Measurements from ENCODE around the gene UCN.
"Not testable (repeated sequence)": the region's sequence is repeated elsewhere in the genome, so short reads cannot be mapped to it uniquely, and the experiment has no call there.

UCN gene, protein sequence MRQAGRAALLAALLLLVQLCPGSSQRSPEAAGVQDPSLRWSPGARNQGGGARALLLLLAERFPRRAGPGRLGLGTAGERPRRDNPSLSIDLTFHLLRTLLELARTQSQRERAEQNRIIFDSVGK

DNA sequence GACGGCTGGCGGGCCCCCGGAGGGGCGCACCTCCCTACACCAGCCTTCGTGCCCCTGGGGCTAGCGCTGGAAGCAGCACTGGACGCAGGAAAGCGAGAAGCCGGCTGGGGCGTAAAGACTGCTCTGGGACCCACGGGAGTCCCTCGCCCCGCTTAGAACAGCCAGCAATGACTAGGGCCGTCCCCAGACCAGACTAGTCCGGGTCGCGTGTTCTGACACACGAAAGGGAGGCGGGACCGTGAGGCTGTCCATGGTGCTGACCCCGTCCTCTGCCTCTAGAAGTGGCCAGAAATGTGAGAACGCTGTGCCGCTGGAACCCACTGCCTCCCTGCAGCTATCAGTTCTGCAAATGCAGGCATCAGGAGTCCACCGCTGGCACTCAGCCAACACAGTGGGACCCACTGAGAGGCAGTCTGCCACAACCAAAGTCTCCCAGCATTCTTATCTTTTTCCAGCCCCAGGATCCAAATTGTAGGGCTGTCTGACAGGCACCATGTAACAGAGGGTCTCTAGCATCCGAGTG is at the start of gene UCN:
UCN (minus strand) TSS at position 87 of the 523 bp plus-strand sequence. CDS start 550 bp downstream, outside the sequence.
- no peak for DNase-seq (ENCODE audit: low read depth in 3 of 3)

DNA sequence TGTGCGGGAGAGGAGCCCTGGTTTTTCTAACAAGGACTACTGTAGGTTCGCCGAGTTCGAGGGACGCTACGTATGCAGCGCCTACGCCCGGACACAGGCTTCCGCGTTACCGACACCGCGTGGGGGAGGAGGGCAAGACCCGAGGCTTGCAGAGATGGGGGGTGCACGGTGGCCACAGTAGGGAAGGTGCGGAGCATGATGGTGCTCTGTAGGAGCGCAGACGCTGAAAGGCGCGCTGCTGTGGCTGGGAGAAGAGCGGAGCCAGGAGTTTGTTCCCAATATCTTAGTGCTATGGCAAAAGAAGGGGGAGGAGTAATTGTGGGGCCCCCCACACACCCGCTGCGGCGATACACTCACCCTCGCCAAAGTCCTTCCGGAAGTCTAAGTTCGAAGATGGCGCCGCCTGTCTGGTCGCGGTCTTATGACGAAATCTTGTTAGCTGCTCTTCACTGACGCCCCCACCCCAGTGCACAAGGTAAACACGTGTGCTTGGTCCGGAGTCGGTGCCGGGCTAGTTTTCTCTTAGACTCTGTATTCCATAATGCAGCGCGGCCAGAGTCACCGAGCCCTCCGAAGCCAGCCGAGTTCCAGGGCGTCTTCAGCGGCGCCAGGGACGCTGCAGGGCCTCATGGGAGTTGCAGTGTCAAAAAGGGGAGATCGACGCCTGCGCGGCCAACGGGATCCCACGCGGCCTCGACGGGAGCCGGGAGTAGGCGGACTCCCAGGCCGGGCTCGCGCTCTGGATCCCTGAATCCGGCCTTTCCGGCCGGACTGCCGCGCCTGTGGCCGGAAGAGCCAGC is 48.3 kb upstream of the UCN start, which contains the start of gene GTF3C2:
GTF3C2 (minus strand) TSS at position 383 of the 800 bp plus-strand sequence. CDS start 13,210 bp downstream, outside the sequence.
- peak; percentile 82 to 90 (median 87) for DNase-seq (ENCODE audit: low read depth in 3 of 3)

DNA sequence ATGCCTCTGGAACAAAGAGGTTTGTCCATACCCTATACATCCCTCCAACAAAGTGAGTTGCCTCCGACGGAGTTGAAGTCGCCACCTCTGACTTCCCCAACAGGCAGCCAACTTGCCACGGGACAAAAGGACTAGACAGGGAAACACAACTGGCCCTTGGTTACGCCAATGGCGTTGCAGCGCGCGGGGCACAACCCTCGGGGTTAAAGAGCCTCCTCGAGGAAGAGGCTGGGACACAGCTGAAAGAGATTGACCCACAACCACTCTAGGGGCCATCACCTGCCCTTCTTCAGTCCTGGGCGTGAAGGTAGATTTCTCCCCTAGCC is 47.8 kb upstream of the UCN start:
- peak in 2 of 3 donors; percentile 24 to 32 for DNase-seq (ENCODE audit: low read depth in 3 of 3)

DNA sequence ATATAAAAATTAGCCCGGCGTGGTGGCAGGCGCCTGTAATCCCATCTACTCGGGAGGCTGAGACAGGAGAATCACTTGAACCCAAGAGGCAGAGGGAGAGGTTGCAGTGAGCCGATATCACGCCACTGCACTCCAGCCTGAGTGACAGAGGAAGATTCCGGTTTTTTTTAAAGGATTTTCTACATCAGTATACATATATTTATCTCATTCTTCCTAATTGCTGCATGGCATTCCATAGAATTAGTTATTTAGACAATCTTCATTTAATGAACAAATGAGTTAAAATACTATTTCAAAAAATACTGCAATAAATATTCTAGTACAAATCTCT is 46.3 kb upstream of the UCN start:
- DNase-seq (ENCODE audit: low read depth in 3 of 3) = no peak

DNA sequence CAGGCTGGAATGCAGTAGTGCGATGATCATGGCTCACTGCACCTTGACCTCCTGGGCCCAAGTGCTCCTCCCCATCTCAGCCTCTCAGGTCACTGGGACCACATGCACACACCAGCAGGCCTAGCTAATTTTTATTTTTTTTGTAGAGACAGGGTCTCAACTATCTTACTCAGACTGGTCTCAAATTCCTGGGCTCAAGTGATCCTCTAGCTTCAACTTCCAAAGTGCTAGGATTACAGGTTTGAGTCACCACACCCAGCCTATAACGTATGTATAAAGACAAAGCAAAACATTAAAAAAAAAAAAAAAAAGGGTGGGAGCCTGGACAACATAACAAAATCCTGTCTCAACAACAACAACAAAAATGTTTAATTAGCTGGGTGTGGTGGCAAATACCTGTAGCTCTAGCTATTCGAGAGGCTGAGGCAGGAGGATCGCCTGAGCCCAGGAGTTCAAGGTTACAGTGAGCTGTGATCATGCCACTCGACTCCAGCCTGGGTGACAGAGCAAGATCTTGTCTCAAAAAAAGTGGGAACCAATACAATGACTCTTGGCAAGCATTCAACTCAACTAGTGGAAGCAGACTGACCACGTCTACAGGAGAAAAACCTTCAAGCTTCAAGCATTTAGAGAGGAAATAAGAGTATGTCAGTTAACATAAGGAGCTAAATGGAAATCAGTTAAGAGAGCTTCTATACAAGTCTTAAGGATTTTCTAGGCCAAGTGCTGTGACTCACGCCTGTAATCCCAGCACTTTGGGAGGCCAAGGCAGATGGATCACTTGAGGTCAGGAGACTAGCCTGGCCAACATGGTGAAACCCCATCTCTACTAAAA is 45.7 kb upstream of the UCN start:
- DNase-seq (ENCODE audit: low read depth in 3 of 3) = no peak

DNA sequence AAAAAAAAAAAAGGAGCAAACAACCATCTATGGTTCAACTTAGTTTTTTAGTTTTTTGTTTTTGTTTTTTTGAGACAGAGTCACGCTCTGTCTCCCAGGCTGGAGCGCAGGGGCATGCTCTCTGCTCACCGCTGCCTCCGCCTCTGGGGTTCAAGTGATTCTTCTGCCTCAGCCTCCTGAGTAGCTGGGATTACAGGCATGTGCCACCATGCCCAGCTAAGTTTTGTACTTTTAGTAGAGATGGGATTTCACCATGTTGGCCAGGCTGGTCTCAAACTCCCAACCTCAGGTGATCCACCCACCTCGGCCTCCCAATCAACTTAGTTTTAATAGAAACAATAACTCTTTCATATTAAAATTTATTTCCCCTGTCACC is 45.1 kb upstream of the UCN start:
- DNase-seq (ENCODE audit: low read depth in 3 of 3) = not testable (repeated sequence)

DNA sequence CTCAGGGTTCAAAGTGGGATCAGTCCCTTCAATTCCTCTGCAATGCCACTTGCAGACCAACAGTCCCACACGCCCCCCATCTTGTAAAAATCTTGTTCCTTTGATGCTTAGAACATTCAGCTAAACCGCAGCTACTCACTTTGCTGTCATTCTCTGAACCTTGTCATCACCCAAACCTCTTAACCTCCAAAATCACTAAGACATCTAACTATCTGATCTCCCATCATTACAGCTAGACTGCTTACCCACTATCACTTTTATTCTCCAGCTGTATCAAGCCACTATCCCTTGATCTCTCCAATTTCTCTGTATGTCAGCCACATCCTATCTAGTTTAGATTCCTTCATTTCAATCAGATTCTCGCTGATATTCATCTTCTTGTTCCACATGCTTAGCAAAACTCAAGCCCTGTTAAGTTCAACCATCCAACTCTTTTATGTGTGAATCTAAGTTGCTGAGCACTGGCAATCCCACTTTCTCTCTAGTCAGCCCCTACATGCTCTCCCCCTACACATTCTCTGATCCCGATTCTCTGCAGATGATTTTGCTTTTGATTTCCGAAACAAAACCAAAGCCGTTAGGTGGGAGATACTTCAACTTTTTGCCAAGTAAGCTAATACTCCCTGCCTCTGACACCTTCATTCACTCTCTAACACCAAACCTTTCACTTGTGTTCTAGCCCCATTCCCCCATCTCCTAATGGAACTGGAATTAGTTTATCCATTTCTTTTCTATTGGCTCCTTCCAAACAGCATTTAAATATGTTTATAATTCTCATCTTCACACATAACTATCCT is 43.8 kb upstream of the UCN start:
- DNase-seq (ENCODE audit: low read depth in 3 of 3) = no peak

DNA sequence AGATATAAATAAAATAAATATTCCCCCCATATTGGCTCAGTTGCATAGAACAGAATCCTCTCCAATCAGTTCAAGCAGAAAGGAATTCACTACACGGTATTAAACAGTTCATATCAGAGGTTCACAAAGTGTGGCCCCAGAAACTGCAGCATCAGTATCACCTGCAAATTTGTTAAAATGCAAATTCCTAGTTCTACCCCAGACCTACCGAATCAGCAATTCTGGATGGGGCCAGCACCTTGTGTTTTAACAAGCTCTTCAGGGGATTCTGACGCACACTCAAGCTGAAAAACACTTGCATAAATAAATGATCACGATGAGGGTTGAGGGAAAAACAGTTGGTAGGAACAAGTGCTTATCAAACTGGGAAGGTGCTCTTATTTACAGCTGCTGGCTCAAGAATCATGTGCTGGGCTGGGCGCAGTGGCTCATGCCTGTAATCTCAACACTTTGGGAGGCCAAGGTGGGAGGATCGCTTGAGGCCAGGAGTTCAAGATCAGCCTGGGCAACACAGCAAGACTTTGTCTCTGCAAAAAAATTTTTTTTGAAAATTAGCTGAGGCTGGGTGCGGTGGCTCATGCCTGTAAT is 42.0 kb upstream of the UCN start:
- no peak for DNase-seq (ENCODE audit: low read depth in 3 of 3)

DNA sequence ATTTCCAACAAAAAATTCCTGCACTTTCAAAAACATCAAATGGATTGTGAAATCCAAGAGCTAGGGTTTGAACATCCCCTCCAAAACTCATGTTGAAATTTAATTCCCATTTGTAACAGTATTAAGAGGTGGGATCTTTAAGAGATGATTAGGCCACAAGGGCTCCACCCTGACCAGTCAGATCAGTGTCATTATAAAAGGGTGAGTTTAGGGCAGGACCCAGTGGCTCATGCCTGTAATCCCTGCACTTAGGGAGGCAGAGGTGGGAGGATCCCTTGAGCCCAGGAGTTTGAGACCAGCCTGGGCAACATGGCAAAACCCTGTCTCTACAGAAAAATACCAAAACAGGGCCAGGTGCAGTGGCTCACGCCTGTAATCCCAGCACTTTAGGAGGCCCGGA is 39.4 kb upstream of the UCN start:
- no peak for DNase-seq (ENCODE audit: low read depth in 3 of 3)

DNA sequence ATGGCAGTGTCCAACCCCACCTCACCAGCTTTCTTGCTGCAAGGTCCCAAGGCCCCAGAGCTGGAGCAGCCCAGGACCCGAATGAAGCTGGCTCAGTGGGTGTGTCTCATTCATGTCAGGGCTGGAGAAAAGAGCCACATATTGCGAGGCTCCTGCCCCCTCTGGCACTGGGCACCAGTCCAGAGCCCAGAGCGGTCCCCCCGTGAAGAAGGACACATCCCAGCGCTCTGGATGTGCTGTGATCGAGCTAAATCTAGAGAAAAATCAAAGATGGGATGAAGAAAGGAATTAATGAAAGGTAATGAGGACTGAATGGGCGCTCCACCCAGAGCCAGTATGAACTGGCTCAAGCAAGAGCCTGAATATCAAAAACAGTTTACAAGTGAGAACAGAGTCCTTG is 27.9 kb upstream of the UCN start:
- DNase-seq (ENCODE audit: low read depth in 3 of 3) = no peak

DNA sequence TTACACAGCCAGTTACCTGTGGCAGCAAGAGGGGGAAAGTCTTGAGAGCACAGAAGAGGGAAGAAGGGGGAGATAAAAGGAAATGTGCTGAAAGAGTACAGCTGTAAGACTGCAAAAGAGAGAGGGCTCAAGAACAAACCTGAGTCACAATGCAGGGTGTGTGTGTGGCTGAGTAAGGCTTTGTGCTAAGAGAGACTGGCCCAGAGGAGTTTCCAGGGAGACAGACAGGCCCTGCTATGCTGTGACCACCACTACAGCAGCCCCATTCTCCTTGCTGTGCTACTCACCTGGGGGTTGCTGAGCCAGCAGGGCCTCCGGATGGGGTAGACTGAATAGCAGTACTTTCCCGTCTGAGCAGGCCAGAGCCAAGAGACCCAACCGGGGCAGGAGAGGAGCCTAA is 27.1 kb upstream of the UCN start:
- DNase-seq (ENCODE audit: low read depth in 3 of 3) = no peak

DNA sequence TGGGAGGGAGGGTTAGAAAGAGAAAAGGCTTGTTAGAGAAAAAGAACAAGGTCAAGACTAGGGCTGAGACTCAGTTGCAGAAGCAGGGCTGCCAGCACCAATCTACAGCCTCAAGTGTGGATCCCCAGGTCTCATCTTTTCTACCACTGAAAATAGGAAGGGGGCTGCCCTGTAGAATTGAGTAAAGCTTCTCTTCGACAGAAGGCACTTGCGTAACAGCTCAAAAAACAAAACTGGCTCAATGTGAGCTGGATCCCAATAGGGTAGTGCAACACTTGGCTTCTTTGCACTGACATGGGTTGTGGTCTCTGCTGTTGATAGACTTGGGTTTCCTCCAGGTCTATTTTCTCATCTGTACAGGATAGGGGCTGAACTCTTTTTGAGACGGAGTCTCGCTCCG is 16.5 kb upstream of the UCN start:
- DNase-seq (ENCODE audit: low read depth in 3 of 3) = no peak

DNA sequence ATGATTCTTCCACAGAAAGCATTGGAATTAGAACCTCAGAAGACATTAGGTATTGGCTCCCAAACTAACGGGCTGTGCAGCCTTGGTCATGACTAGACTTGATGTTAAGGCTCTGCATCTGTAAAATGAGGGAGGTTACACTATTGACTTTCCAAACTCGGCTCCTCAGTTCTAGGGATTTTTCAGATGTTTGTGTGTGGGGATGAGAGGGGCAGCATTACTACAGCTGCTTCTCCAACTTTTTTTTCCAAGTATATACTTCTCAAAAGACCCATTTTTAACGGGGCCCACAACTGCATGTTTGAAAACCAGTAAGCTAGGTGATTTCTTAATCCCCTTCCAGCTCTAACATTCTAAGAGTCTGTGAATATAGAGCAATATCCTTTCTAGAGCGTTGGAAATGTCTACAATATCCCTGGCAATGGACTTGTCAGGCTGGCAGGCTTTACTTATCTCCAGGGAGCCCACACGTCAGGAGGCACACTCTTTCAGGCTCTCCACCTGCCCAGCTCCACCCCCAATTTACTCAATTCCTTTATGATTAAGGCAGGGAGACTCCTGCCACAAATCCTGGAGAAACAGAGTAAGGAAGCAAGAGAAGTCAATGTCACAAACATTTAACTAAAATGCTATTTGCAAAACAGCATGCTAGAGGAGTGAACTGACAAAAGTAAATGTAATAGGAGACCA is 15.5 kb upstream of the UCN start:
- DNase-seq (ENCODE audit: low read depth in 3 of 3) = no peak

DNA sequence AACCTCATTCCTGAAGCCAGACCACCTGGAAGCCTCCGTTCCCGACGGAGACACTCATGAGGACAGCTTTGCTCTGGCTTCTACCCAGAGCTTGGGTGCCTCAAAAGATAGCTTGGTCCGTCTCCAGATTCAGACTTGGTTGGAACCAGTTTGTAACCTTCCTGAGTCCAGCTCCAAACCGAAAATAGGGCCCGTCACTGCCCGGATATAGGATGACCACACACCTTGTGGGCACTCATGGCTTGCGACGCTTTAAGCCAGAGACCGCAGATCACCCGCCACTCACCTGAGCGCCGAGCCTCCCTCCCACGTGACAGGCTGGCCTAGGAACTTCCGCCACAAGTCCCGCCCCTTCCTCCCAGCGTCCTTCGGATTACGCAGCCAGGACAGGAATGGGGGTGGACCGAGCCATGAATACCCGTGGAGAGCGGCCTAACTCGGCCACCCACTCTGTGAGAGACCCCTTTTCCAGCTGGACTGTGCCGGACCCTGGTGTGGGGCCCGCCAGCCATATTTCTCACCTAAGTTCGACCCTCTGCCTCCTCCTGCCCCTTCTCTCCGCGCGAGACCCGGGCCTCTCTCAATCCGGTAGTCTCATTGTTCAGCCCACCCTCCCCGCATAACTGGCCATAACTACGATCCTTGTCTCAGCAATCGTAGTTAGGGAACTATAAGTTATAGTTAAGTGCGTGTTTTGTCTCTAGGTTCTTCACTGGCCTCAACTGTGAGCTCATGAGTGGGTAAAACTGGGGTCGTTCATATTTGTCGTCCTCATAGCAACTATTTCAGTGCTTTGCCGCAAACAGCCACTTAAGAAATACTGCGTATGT is 14.7 kb upstream of the UCN start, which contains the start of gene MPV17:
MPV17 (minus strand) TSS at position 332 of the 830 bp plus-strand sequence. CDS start 580 bp downstream, outside the sequence.
- DNase-seq (ENCODE audit: low read depth in 3 of 3) = peak; percentile 76 to 90 (median 81)

DNA sequence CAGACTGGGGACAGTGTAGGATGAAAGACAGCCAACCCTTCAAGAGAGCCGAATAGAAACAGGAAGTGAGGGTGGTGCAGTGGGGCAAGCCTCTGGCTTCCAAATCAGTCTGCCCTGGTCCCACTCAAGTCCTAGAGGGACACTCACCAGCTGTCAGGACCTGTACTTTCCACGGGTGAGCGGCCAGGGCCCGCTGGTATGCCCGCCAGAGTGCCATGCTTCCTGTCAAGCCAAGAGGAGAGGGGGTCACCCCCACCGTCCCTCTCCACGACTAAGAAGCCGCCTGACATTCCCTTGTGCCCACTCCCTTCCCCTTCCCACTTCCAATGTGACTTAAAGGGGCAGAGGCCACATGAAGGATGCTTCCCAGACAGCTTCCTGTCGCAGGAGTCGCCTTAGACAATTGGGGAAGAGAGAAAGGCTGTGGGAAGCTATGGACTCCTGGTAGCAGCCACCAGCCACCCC is 14.1 kb upstream of the UCN start:
- no peak for DNase-seq (ENCODE audit: low read depth in 3 of 3)

DNA sequence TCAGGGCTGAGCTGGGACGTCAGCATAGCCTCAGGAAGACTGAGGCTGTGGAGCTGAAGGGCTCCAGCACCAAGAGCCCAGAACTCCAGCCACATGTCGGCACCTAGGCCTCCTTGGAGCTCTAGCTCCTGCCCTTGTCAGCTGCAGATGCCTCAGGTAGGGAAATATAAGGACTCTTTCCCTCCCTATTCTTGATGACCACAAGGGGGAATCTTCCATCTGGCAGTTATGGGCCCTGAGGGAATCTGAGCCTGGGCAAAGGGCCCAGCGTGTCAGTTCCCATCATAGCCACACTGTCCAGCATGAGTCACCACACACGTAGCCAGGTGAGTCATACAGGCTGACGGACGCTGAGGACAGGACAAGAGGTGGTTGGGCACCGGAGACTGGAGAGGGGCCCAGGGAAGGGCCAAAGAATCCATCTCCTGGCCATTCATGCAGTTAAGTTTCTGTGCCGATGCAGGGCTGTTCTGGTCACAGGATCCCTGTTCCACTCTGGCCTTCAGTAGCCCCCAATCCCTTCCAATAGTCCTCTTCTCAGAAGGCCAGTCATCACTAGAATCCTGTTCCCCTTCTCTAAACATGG is 12.8 kb upstream of the UCN start:
- no peak for DNase-seq (ENCODE audit: low read depth in 3 of 3)

DNA sequence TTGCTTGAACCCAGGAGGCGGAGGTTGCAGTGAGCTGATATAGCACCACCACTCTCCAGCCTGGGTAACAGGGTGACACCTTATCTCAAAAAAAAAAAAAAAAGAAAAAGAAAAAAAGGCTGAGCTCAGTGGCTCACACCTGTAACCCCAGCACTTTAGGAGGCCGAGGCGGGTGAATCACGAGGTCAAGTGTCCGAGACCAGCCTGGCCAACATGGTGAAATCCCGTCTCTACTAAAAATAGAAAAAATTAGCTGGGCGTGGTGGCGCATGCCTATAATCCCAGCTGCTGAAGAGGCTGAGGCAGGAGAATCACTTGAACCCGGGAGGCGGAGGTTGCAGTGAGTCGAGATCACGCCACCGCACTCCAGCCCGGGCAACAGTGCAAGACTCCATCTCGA is 11.6 kb upstream of the UCN start:
- not testable (repeated sequence) for DNase-seq (ENCODE audit: low read depth in 3 of 3)

DNA sequence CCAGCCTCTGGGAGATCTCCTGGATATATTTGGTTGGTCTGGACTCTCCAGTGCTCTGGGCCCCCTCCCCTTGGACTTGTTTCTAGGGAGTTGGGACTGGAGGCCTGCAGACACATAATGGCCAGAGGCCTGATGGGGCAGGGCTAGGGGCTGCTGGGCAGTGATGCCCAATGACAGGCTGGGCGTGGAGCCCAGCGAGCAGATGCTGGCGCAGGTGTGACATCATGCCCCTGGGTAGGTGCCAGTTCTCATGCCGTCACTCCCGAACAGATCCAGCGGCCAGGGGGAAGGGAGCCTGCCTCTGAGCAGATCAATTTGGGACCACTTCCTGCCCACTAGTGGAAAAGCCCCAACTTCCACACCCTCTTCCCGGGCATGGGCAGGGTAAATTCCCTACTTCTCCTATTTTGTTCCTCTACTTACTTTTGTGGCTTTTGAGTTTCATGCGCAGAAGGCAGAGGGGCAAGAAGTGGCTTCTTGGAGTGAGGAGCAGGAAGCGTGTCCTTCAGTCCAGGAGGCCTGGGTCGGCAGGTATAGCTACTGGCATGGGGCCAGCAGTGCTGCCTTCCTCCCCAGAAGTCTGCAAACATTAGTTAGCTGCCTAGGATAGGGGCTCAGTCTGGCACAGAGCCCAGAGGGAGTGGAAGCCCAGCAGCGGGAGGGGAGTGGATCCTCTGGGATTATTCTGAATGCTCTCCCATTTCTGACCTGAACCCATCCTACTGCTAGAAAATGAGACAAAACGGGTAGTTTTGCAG is 8.6 kb upstream of the UCN start:
- DNase-seq (ENCODE audit: low read depth in 3 of 3) = no peak

DNA sequence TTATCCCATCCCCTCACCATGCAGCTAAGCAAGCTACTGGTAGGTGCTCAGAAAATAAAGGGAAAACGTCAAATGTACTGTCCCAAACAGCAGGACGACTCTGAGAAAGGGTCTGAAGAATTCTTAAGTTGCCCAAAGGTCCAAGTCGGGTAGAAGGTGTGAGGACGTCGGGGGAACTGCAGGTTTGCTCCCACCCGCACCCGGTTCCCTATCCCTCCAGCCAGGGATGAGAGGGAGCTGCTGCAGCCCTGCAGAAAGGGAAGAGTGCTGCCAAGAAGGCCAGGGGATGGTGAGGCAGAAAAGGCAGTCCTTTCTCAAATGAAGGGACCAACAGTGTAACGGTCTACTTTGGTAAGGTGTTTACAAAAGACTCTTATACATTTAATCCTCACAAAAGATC is 6.9 kb upstream of the UCN start:
- DNase-seq (ENCODE audit: low read depth in 3 of 3) = no peak
